Stimulated activated CD4-positive, alpha-beta T cell treated with anti-CD3 and anti-CD28 coated beads, Interleukin-1b, Interleukin-23, amount 100 ng/mL, for 48 hours (primary cell): ENCODE results near the gene CARHSP1.
"Not testable (repeated sequence)": the region's sequence is repeated elsewhere in the genome, so short reads cannot be mapped to it uniquely, and the experiment has no call there.

Experiments
- DNase-seq: peaks from one replicate; pipeline ENCODE4 v3.0.0-alpha.2; 2020

Gene CARHSP1

DNA sequence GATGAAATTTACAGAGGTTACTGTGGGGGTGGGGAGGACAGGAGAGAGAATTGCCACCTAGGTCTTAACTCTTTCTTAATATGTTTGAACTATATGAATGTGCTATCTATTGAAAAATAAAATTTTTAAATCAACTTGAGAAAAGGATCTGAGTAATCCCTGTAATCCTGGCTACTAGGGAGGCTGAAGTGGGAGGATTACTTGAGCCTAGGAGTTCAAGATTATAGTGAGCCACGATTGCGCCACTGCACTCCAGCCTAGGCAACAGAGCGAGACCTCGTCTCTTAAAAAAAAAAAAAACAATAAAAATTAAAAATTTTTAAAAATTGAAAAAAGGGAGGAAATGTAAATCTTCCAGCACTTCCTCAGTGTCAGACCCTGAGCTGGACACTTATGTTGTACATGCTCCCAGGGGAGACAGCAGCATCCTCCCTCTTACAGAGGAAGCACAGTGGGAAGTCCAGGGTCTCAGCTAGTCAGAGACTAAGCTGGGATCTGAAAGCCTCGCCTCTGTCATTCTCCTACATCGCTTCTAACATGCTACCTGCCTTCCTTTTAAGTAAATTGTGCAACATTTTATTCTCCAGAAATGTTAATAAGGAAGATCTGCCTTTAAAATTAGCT is 49.3 kb downstream of the CARHSP1 start:
- no peak for DNase-seq

- DNase-seq, result no peak
These were observed 50.1 kb downstream of the CARHSP1 start for GRCh38 chr16:8818504-8819270.

GRCh38 chr16:8816967-8817655 is 51.7 kb downstream of the CARHSP1 start:
- DNase-seq, result no peak

DNA sequence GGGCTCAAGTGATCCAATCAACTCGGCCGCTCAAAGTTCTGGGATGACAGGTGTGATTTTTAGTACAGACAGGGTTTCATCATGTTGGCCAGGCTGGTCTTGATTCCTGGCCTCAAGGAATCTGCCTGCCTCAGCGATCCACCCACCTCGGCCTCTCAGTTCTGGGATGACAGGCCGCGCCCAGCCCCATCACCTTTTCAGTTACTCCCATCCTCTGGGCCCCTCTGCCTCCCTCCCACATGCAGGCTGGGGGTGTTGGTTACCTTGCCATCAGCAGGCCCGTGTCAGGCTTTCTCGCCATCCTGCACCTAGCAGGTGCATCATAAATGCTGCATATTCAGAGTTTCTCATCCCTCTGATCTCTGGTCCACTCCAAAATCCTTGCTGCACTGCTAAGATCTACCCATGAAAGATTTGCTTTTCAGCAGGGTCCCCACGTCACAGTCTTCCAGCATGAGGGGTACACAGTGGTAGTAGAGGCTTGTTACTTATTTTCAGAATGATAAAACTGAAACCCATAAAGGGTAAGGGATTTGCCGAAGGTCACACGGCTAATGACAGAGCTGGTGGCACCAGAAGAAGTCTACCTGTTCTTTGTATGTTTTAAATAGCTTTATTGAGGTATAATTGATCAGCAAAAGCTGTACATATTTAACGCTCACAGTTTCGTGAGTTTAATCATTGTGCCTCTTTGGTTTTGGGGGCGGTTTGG is 54.6 kb downstream of the CARHSP1 start:
- no peak for DNase-seq

DNA sequence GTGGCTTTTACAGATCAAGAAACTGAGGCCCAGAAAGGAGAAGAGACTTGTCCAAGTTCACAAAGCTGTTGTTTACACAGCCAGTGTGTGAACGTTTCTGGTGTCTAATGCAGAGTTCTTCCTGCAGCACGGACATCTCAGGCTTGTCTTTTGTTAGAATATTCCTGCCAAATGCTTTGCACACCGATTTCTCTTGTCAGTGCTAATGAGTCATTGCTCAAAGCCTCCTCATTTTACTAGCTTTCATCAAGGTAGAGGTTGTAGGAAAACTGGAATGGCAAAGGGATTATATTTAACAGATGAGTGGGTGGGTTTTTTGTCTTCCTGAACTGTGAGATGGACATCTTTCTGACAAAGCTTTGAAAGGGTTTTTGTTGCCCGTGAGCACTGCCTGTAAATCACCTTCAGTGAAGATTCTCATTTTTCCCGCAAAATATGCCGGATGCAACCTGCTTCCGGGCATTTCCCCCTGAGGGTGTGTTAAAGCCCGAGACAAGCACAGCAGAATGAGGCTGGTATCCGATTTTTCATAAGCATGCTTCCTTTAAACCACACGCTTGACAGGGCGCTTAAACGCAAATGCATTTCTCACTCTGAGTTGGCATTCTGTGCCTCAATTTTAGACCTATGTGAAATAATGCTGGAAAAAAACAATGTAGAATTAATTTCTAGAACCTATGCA is 56.5 kb downstream of the CARHSP1 start:
- DNase-seq, result no peak

DNA sequence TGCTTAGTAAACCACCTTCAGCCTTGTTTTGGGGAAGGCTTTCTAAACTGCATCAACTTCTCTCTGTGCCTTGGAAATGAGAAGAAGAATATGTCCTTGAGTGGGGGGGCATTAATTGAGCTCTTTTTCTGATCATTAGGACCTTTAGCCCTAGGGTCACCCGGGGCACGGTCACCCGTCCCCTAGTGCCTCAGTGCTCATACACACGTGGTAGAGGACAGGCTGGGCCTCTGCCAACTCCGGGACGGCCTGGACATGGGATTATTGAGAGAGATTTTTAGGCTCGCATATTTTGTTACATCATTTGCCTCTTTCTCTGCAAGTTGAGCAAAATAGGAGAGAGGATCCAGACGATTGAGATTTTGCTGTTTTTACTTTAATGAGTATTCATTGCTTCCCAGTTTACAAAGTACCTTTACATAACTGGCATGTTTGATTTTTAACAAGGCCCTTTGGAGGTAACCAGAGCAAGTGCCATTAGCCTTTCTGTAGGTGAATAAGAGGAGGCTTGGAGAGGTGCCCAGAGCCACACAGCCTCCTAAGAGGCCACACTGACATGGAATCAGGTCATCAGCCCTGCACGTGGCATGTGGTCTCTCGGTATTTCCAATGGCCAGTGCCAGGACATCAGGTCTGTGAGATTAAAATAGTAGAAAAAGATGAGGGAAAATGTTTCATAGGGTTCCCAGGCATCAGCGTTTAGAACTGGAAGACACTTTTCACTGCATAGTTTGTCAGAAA is 60.0 kb downstream of the CARHSP1 start:
- DNase-seq, result no peak

GRCh38 chr16:8808009-8808408 is 60.8 kb downstream of the CARHSP1 start:
- no peak for DNase-seq

DNA sequence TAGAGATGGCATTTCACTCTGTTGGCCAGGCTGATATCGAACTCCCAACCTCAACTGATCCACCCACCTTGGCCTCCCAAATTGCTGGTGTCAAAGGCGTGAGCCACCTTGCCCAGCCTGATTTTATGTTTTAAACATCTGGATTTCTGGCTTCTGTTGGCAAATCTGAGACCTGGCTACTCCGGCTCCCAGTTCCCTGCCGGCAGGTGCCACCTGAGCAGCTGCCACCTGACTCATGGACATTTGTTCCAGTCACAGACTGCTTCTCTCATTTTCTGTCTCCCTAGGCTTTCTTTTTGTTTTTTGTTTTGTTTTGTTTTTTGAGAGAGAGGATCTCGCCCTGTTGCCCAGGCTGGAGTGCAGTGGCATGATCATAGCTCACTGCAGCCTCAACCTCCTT is 61.6 kb downstream of the CARHSP1 start:
- no peak for DNase-seq

DNA sequence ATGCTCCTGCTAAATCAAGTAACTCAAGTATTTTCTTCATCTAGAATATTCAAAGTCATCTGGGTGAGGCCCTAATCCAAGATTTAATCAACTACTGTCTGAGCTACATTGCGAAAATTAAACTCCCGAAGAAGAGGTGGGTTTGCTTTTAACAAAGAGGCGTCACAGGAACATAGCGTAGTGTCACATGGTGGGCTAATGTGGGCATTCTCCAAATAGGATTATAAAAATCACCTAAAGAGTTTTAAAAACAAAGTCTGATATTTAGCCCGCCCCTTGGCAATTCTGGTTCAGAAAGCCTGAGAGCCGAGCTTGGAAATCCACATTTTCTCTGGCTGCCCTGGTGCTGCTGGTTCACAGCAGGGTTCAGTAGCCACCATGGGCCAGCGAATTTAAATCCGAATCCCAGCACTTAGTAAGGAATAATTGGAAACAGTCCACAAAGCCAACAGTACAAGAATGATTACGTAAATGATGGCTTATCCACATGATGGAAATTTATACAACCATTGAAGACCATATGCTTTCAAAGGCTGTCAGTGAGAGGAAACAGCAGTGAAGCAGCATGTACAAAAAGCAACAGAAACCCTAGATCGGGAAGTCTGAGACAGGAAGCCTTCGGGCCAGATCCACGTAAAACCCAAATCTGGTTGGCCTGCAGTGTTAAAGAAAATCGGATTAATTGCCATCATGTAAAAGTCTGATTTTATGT is 62.4 kb downstream of the CARHSP1 start:
- DNase-seq, result no peak

DNA sequence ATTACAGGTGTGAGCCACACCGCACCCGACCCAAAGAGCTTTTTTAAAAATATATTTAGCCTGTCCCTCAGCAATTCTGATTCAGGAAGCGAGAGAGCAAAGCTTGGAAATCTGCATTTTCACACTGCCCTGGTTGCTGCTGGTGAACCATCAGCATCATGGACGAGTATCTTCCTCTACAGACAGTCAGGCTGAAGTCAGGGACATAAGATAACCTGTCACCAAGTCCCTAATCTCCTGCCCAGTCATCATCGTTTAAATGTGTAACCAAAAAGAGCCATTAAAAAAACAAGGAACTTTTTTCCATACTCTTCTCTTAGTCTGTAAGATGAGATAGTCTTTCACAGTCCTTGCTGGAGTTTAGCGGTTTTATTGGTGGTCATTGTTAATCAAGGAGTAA is 64.5 kb downstream of the CARHSP1 start:
- no peak for DNase-seq

DNA sequence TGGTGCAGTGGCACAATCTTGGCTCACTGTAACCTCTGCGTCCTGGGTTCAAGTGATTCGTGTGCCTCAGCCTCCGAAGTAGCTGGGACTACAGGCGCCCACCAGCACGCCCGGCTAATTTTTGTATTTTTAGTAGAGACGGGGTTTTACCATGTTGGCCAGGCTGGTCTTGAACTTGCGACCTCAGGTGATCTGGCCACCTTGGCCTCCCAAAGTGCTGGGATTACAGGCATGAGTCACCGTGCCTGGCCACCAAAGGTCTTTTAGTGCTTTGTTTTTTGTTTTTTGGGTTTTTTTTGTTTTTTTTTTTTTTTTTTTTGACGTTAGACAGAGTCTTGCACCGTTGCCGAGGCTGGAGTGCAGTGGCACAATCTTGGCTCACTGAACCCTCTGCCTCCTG is 65.1 kb downstream of the CARHSP1 start:
- not testable (repeated sequence) for DNase-seq
